GM18502 (cell line): ENCODE measurements around the gene TRAF4.

ENCODE experiments used
- ATAC-seq: cut with Tn5 transposase; IDR thresholded peaks from one replicate; pipeline ENCODE4 v1.9.1; 2021; ENCODE audit warnings: mild to moderate bottlenecking; ENCODE audit not compliant: unreplicated experiment, poor library complexity

The TRAF4 gene

DNA sequence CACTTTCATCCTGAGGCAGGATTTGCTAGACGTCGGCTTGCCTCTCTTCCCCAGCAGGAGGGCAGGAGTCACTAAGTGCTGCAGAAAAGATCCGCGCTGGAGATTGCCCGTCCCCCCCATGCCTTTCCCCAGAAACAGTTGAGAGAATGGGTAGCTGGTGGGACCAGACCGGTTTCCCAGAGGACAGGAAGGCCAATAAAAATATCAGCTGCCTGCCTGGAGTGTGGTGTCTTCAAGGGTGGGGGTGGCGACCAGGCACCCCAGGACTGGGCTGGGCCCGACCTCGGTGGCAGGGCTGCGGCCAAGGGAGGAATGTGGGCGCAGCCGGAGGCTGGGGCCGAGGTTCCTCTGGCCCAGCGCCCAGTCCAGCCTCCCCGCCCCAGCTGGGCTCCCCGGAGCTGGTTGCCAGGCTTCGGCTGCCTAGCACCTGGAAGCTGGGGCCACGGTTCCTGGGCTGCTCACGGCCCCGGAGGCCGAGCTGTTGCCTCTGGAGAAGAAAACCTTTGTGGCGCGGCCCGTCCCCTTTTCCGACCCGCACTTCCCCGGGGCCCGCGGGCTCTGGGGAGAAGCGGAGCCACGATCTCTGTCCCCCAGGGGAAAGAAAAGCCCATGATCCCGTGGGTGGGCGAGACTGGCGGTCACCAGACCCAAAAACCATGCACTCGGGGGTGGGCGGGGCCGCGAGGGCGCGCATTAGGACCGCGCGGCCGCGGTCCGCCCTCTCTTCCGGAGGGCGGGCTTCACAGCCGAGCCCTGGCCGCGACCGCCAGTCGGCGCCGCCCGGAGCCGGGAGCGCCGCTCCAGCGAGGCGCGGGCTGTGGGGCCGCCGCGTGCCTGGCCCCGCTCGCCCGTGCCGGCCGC, at the start of gene TRAF4:
Gene TRAF4 (plus strand): TSS at position 769 of the 861 bp plus-strand sequence. CDS start 102 bp downstream, outside the sequence.
- peak; percentile 63 for ATAC-seq

- no peak for ATAC-seq
Observed at GRCh38 chr17:28698253-28698941, 45.4 kb upstream of the TRAF4 start.

DNA sequence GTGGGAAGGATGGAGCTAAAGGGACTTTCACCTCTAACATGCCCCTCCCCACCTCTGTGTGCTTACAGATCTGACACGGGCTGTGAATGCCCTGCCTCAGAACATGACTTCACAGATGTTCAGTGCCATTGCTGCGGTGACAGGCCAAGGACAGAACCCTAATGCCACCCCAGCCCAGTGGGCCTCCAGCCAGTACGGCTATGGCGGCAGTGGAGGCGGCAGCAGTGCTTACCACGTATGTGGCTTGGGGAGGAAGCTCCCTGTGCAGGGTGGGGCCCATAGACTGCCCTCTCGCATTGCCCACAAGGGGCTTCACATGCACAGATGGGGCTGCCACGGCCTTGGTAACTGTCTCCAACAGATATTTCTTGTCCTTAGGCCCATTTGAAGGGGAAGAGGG, 43.5 kb upstream of the TRAF4 start:
- no peak for ATAC-seq

GRCh38 chr17:28700830-28701492, 42.9 kb upstream of the TRAF4 start:
- ATAC-seq, result no peak

- no peak for ATAC-seq
Observed at GRCh38 chr17:28702026-28702751, 41.6 kb upstream of the TRAF4 start.

DNA sequence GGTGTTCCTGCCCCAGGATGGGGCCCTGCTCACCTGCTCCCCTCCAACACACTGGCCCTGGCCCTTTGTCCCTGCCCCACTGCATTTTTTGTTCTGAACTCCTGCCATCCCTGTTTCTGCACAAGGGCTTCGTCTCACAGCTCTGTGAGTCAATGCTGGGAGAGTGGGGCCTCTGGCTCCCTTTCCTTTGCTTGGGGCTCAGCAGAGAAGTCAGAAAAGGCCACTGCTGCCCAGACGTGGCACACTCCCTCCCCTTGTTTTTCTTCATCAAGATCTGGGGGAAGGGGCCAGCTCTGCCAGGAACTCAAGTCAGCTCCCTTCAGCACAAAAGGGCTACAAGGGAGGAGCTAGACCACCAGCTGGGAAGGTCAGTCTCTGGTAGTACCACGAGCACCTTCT, 41.1 kb upstream of the TRAF4 start:
- ATAC-seq, result no peak

GRCh38 chr17:28703552-28704218, 40.1 kb upstream of the TRAF4 start:
- no peak for ATAC-seq

DNA sequence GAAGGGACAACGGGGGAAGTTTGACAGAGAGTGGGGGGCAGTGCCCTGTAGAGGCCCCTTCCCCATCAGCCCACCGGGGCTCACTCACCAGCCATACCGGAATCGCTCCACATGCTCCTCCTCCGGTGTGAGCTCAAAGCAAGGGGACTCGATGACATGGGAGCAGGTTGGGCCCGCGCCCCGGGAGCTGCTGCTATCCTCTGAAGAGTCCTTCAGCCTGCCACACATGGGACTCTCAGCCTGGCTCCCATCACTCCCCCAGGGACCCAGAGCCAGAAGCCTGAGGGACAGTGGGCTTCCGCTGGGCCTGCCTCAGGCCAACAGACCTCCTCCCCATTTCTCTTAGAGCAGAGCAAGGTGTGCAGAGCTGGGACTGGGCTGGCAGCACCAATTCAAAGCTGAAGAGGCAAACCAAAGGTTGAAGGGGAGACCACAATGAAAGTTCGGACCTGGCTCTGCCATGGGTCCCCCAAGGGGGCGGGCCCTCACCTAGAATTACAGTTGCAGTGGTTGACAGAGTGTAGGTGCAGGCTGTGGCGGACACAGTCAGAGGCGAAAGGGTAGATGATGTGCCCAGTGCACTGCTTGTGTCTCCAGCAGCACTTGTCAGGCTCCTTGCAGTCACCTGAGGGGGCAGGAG, 39.5 kb upstream of the TRAF4 start:
- no peak for ATAC-seq

- no peak for ATAC-seq
Observed at GRCh38 chr17:28705074-28705659, 38.6 kb upstream of the TRAF4 start.

- no peak for ATAC-seq
Observed at GRCh38 chr17:28705728-28706334, 38.0 kb upstream of the TRAF4 start.

DNA sequence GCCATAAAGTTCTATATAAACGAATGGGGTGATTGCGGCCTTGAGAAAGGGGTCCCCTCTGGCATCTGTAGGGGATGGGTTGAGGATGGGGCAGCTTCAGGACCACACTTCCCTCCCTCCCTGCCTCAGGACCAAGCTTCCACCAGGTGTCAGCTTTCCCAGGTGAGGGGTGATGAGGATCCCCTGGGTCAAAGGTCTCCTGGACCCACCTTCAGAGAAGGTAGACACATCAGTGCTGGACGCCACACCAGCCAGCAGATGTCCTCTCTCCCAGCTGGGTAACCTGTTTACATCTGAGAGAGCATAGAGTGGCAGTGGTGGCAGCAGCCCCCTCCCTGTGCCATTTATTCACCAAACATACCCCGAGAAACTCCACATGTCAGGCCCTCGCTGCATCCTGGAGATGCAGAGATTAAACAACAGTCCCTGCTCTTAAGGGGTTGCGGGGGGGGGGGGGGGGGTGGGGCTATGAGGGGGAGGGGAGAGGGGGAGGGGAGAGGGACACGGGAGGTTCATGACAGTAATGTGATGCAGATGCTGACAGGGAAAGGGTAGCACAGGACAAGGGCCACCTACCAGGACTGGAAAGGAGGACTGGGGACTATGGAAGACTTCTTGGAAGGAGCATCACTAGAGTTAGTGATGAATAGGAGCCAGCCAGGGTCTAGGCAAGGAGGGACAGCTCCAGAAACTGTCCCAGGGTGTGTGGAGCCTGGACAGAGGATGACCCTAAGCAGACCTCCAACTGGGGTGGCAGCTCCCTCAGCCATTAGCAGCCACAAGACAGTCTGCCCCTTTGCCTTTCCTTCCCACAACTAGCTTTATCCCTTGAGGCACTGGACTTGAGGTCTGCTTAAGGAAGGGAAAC, 37.1 kb upstream of the TRAF4 start:
- no peak for ATAC-seq

GRCh38 chr17:28707339-28707720, 36.5 kb upstream of the TRAF4 start:
- no peak for ATAC-seq

DNA sequence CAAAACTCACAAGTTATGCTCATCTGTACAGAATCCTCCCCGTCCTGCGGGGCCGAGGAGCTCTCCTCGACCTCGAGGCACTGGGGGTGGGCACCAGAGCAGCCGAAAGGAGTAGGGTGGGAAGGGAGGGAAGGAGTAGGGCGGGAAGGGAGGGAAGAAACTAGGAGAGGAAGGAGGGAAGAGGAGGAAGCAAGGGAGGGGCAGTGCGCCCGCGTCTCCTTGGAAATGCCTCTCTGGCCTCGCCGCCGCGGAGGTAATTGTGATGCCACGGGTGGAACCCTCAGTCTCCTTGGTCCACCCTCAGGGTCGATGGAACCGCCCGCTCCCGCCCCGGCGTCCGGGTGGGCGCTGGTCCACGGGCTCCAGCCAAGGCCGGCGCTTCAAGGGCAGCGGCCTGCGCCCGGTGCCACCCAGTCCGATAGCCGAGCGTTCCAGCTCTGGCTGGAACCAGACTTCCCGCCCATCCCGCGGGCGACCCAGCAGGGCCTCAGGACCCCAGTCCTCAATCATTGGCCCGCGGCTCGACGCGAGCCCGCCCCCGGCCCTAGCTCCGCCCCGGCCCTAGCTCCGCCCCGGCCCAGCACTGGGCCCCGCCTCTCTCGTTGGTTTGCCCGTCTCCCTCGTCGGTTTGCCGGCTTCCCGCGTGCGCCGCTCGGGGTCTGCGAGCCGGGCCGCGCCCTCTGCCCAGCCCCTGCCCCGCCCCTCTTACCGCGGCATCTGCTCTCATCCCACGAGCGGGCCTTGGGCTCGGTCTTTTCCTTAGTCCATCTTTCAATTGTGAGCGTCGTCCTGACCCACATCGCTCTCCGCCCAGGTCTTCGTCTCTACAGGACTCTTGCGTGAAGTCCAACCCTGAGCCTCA, 32.7 kb upstream of the TRAF4 start:
- peak; percentile 79 for ATAC-seq

DNA sequence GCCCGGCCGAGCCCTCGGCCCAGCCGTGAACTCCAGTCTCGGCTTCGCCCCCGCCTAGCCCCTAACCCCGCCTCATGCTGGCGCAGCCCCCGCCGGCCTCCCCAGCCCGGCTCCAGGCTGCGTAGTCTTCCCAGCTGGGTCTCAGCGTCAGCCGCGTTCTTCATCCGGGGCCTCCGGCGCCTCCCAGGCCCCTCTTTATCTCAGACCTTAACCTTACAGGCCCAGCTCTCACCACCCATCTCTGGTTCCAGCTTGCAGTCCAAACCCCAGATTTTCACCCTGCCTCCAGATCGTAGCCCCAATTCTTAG, 32.1 kb upstream of the TRAF4 start, which contains the start of gene PROCA1:
Gene PROCA1 (minus strand): TSS at position 166 of the 309 bp plus-strand sequence. CDS start 228 bp downstream, outside the sequence.
- peak; percentile 27 for ATAC-seq

DNA sequence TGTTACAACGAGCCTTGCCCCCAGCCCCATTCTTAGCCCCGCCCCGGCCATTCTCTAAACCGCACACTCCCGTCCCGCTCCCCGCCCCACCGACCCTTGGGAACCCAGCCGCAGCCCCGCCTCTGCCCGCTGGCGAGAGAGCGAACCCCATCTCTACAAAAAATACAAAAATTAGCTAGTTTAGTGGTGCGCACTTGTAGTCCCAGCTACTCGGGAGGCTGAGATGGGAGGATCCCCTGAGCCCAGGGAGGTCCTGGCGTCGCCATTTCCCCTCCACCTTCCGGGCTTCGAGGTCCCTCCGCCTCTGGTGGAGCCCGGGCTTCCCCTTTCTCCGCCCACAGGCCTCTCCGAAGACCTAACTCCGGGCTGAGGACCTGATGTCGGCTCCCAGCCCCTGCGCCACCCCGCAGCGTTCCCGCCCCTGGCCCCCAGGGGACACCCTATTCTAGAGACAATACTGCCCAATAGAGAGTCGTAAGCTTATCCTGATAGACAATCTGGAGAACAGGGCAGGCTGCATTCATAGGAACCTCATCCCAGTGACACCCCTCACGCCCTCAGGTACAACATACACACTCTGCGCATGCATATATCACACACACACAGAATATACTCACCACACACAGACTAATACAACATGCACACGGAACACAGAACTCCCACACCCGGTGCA, 31.6 kb upstream of the TRAF4 start:
- ATAC-seq, result peak; percentile 41

GRCh38 chr17:28712705-28713415, 31.0 kb upstream of the TRAF4 start:
- no peak for ATAC-seq
